NCI-H1436 (cell line): Measurements from ENCODE around the gene NGFR.
A peak's percentile ranks its signal among the peaks of the same experiment; 100 is the strongest.

Experiments
- DNase-seq: peaks from one replicate; lab custom pipeline; 2025; lab: John Stamatoyannopoulos, UW

Gene NGFR

DNA sequence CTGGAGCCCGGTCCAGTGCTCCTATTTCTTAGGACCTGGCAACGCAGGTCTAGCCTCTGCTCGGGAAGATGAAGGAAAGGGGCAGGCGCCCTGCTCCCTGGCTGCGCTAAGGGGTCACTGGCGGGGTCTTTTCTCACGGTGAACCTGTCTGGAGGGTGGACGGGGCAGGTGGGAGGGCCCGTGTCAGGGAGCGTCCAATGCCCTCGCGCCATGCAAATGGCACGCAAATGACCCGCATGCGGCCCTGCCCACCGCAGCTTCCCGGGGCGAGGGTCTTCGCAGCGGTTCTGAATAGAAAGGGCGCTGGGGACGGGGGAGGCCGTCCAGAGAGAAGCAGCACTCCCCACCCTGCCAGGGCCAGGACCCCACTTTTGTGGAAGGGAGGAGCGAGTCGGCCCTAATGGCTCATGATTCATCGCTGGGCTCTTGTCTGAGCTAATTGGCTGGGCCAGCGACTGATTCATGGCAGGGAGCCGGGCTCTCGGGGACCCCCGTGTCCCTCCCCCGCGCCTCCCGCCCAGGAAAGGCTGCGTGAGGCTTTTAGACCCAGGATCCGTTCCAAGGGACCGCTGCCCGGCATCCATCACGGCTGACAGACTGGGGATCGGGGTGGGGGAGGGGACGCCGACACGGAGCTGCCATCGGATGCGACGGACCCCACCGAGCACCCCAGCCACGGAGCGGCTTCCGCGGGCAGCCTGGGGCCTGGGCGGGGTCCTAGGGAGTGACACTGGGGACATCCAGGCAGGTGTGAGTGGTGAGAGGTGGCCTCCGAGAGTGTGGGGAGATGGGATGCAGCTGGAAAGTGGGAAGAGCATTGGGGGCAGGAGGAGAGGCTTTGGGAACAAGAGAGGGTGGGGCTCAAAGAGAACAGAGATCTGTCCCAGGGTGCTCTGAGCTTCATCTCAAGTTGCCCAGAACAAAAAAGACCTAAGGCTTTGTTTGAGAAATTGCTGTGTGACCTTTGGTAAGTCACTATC, 25.0 kb upstream of the NGFR start:
- DNase-seq, result peak; percentile 14

- peak; percentile 10 for DNase-seq
These were observed 23.9 kb upstream of the NGFR start for GRCh38 chr17:49471089-49471683.

- no peak for DNase-seq
These were observed 23.3 kb upstream of the NGFR start for GRCh38 chr17:49471769-49472168.

DNA sequence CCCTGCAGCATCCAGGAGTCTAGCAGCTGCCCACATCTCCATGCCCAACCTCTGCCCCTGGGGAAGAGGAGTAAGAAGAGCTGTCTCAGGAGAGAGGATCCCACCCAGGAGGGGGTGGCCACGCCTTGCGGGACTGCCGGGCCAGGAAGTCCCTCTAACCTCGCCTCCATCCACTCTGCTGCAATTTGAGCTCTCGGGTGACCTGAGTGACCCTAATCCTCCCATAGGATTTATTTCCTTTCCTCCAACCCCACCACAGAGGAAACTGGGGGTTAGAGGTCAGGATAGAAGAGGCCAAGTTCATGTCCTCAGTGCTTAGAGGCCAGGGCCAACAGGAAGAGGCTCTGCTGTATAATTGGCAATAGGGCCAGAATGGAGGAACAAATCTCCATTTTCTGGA, 22.6 kb upstream of the NGFR start:
- DNase-seq, result no peak

DNA sequence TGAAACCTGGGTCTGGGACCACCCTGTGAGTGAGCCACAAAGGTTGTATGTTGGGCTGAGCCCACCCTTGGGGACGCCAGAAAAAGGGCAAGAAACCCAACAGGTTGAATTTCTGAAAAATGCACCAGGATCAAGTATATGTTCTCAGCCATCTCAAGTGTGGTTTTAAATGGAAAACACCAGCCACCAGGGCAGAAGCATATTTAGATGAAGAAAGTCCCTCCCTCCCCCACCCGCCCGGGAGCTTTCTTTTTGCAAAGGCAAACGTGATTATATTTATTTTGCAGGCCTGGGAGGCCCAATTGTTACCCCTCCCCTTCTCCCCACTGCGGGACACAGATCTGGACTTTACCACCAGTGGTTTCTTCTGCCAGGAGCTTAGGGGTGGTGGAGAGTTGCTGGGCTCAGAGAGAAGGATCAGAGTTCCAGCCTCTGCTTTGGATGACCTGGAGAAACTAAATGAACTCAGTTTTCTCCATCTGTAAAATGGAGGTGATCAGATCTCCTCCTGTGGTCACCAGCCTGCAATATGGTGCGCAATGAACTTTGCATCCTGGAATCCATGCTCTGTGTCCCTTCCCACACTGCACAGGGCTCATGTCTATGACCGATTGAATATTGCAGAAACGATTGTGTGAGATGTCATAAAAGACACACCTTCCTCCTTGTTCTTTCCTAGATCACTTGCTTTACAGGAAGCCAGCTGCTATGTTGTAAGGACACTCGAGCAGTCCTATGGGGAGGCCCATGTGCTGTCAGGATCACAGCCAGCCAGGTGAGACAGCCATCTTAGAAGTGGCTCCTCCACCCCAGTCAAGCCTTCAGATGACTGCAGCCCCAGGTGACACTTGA, 21.0 kb upstream of the NGFR start:
- DNase-seq, result no peak

- no peak for DNase-seq
These were observed 17.4 kb upstream of the NGFR start for GRCh38 chr17:49477709-49478108.

DNA sequence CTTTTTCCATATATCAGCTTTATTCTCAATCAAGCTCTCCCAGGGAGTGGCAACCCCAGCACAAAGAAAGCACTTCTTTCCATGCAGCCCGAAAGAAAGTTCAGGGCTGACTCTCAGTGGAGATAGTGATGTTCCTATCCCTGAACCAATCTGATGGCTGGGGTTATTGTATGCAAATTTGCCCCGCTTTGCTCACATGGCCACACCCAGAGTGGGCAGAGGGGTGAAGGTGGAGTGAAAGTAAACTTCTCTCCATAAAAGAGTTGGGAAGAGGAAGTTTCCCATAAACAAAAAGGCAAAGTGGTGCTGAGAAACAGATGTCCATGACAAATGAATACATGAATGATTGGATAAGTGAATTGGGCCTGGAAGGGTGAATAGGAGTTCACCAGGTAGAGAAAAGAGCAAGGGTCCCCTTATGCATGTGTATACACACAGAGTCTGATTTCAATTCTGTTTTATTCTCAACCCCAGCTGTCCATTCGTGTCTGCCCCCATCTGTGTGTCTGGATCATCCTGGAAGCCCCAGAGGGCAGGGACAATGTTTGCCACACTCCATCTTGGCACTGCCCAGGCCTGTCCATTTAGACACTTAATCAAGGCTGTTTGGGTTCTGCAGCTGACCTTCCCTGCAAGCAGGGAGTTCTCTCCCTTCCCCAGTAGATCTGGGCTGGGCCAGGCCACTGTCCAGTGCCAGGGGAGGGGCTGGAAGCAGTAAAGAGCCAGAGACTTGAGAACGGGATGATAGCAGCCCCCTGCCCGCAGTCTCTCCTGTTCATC, 14.1 kb upstream of the NGFR start:
- no peak for DNase-seq

DNA sequence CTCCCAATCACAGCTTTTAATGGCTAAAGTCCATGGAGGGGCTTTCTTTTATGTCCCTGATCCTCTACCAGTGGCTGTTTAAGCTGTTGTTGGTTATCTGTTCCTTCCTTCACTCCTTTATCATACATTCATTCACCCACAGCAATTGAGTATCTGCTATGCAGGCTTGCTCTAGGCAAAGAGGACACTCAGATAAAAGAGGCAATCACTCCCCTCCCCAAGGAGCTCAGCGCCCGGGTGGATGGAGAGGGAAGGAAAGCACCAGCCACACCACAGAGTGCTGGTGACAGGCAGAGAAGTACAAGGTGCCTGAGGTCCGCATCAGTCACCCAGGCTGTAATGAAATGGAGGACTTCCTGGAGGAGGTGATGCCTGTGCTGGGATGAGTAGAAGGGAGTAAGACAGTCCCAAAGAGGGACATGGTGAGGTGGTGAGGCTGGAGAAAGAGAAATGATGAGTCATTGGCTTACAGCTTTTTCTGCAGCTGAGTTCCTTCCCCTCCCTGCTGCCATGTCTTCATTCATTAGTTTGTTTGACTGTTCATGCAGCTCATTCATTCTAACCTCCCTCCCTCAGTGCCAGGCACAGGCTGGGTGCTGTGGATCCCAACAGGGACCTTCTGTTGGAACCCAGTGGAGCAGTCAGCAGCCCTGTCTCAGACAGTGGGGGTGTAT, 12.8 kb upstream of the NGFR start:
- no peak for DNase-seq

GRCh38 chr17:49483599-49484509, 11.2 kb upstream of the NGFR start:
- DNase-seq, result peak; percentile 5

GRCh38 chr17:49484588-49484987, 10.5 kb upstream of the NGFR start:
- no peak for DNase-seq

DNA sequence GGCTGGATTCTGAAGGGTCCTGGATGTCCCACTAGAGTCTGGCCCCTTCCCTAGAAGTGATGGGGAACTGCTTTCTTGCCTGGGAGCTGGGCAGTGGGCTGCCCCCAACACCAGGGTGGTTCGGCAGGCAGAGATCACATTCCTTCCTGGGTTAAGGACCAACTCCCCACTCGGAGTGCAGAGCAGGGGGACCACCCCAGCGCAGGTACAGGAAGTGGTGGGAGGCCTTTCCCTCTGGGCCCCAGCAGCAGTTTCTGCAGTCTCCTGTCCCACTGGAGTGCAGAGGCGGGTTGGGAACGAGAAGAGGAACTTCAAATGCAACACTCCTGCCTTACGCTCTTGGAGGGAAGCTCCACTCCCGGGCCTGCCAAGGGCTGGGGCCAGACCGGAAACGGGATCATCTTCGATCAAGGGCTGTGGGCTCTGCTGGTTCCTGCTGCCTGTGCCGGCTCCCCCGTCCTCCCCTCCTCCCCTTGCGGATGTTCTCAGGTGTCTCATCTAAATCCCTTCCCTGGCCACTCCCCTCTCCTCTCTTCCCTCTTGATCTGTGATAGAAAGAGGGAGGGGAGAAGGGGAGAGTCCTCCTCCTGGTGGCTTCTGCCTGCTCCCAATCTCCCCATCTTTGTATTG, 9.0 kb upstream of the NGFR start:
- peak; percentile 48 for DNase-seq

GRCh38 chr17:49487183-49487582, 7.9 kb upstream of the NGFR start:
- no peak for DNase-seq

DNA sequence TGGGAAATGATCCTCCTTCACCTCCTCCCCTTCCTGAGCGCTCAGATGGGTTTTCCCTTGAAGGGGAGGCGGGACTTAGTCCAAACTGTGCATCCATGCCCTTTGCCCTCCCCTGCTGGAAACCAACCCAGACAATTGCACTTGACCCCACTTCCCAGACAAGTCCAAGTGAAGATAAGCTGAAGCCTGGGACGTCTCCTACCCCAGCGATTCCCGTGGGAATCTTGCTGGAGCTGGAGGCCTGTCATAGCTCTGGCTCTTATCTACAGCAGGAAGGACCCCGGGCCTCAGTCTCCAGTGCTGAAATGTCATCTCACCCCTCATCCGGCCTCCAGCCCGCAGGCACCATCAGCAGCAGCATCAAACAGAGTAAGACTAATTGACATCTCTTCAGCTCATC, 6.5 kb upstream of the NGFR start:
- no peak for DNase-seq

- no peak for DNase-seq
These were observed 5.7 kb upstream of the NGFR start for GRCh38 chr17:49489348-49489747.

- no peak for DNase-seq
These were observed 4.8 kb upstream of the NGFR start for GRCh38 chr17:49490276-49490675.

DNA sequence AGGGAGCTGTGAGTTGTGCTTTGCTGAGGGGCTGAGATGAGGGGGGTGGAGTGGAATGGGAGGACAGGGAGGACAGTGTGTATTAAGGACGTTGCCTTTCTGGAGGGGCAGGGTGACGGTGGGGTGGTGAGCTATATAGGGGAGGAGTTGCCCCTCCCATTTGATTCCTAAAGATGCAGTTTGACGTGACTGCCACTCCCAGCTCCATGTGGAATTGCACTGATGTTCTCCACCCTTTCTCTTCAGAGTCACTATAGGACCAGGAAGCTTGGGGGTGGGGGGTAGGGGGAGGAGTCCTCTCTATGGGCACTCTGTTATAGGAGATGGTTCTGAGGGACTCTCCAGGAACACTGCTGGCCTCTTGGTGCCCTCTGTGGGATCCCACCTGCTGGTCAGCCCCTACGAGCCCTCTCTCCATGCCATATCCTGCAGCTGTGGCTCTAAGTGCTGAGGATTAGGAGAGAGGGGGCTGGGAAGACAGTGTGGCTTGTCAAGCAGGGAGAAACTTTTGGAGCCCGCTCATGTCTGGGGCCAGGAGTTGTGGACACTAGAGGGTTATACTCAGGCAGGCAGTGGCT, 3.8 kb upstream of the NGFR start:
- DNase-seq, result no peak

- no peak for DNase-seq
These were observed 601 bp upstream of the NGFR start for GRCh38 chr17:49494399-49494985.

GRCh38 chr17:49495842-49496182, 719 bp downstream of the NGFR start:
- no peak for DNase-seq
